OCI-M1 (cell line): ENCODE results near the gene TBL1X.
A peak's percentile ranks its signal among the peaks of the same experiment; 100 is the strongest.
"Not testable (repeated sequence)": the region's sequence is repeated elsewhere in the genome, so short reads cannot be mapped to it uniquely, and the experiment has no call there.

Experiments
- DNase-seq: peaks from one replicate; lab custom pipeline; 2025; lab: John Stamatoyannopoulos, UW

Gene TBL1X

DNA sequence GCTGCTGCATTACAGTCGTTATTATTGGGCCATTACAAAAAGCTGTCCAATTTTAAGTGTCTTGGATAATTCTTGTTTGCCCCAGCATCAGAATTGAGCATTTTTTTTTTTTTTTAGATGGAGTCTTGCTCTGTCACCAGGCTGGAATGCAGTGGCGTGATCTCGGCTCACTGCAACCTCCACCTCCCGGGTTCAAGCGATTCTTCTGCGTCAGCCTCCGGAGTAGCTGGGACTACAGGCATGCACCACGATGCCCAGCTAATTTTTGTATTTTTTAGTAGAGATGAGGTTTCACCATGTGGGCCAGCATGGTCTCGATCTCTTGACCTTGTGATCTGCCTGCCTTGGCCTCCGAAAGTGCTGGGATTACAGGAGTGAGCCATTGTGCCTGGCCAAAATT, 71.3 kb downstream of the TBL1X start:
- DNase-seq, result not testable (repeated sequence)

DNA sequence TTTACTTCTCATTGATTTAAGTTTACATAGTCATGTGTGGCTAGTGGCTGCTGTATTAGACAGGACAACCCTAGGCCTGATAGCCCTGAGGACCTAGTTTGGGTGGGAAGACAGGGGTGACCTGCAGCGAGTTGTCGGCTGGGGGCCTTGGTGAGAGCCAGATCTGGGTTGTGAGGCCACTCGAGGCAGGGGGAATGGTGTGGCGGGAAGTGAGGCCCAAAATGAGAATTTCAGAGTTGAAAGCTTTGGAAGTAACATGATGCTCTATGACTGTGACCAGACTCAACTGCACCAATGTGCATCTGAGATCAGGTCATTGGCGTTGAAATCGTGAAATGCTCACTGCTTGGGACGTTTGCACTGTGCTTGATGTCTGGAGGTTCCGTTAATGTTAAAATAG, 72.9 kb downstream of the TBL1X start:
- DNase-seq, result no peak

GRCh38 chrX:9538544-9539045, 73.7 kb downstream of the TBL1X start:
- no peak for DNase-seq

- no peak for DNase-seq
Measured at GRCh38 chrX:9539605-9540387, 74.9 kb downstream of the TBL1X start.

- no peak for DNase-seq
Measured at GRCh38 chrX:9542106-9542760, 77.4 kb downstream of the TBL1X start.

DNA sequence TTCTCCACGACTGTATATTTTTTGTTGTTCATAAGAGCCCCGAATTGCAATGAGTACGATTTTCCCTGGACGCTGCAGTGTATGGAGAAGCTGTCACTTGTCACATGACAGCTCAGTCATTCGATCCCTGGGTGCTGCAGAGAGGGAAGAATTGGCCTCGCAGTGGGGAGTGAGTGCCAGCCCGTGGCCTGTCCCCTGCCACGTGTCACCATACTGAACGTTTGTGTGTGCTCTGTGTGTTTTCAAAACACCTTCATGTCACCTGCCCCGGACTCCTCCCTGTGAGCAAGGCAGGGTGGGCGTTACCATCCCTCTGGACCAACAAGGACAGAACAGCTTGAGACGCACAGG, 77.9 kb downstream of the TBL1X start:
- no peak for DNase-seq

DNA sequence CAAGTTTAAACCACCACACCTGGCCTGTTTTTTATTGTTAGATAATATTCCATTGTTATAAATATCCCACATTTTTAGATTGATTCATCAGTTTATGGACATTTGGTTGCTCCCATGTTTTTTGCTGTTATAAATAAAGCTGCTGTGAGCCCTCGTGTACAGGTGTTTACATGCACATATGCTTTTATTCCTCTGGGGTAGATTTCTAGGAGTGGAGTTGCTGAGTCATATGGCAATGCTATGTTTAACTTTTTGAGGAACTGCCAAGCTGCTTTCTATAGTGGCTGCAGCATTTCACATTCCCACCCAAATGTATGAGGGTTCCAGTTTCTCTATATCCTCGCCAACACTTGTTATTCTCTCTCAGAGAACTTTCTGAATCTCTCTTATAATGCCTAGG, 90.5 kb downstream of the TBL1X start:
- peak; percentile 60 for DNase-seq

DNA sequence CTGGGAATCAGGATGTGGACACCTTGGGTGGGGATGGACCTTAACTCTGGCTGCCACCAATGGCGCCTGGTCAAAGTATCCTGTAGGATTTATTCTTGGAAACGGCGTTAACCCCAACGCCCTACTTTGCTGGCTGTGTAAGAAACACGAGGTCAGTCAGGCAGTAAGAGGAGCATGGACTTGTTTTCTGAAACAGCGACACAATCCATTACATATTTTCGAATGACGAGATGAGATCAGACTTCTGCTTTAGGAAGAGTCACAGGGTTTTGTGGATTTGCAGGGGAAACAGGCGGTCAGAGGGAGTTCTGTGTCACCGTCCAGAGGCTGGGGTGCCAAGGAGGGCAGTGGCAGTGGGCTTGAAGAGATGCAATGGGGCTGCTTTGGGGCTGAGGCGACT, 92.2 kb downstream of the TBL1X start:
- DNase-seq, result no peak

GRCh38 chrX:9557521-9557920, 92.7 kb downstream of the TBL1X start:
- no peak for DNase-seq

DNA sequence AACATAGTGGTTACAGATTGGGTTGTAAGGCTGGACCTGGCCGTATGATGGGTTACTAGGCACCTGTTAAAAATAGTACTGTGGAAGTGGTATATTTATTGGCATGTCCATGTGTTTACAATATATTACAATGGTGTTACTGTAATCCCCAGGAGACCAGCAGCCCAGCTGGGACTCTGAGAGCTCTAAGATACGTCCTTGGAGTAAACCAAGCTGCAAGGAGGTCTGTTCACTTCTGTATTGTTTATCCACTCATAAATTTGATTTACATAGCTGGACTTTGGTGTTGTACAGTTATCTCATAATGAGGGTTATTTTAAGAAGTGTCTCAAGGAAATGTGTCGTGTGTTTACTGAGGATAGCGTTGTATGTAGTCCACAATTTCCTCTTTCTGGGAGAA, 93.8 kb downstream of the TBL1X start:
- peak; percentile 7 for DNase-seq

DNA sequence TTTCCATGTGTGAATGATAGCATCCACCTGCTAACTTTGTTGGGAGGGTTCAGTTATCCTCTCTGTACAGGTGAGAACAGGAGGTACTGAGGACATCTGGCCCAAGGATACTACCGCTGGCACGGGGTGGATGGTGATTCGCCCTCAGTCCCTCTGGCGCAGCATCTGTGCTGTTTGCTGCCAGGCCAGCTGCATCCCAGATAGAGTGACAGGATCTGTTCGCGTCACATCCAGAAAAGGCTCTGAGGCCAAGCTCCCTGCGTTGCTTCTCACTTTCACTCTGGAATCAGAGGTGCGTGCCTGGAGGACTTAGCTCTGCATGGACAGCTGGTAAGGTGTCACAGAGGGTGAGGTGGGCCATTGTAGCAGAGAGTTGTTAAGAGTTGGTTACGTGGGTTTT, 95.4 kb downstream of the TBL1X start:
- DNase-seq, result no peak

DNA sequence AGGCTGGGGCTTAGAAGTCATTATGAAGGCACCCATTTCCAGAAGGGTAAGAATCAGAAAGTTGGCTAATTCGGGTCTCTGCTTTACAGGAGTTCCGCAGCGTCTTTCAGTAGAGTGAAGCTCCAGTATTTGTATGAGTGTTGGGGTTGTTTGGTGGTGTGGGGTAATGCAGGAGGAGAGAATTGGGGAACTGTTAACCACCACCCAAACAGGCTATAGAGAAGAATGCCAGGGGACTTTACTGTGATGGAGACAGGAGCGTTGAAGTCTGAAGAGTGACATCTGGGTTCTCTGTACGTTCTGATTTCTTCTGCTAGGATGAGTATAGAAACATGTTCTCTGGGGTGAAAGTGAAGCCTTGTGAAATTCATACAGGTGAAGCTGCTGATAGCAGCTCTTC, 96.3 kb downstream of the TBL1X start:
- DNase-seq, result no peak

DNA sequence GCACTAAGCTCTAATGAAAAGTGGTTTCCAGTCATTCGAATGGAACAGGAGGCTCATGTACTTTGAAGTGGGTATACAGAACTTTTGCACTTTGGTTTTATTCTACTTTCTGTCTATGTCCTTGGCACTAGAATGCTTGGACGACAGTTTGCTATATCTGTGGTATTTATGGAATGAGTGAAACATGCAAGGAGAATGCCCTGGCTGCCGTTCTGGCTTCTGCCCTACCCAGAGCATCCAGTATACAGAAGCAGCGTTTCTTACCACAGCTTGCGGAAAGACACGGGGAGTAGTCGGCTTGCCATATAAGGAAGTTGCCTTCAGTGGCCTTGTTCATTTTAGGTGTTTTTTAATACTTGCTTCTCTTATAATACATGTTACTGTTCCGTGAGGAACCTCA, 98.0 kb downstream of the TBL1X start:
- no peak for DNase-seq

- DNase-seq, result no peak
Measured at GRCh38 chrX:9566150-9566621, 101.3 kb downstream of the TBL1X start.

- DNase-seq, result no peak
Measured at GRCh38 chrX:9569876-9570301, 105.0 kb downstream of the TBL1X start.

DNA sequence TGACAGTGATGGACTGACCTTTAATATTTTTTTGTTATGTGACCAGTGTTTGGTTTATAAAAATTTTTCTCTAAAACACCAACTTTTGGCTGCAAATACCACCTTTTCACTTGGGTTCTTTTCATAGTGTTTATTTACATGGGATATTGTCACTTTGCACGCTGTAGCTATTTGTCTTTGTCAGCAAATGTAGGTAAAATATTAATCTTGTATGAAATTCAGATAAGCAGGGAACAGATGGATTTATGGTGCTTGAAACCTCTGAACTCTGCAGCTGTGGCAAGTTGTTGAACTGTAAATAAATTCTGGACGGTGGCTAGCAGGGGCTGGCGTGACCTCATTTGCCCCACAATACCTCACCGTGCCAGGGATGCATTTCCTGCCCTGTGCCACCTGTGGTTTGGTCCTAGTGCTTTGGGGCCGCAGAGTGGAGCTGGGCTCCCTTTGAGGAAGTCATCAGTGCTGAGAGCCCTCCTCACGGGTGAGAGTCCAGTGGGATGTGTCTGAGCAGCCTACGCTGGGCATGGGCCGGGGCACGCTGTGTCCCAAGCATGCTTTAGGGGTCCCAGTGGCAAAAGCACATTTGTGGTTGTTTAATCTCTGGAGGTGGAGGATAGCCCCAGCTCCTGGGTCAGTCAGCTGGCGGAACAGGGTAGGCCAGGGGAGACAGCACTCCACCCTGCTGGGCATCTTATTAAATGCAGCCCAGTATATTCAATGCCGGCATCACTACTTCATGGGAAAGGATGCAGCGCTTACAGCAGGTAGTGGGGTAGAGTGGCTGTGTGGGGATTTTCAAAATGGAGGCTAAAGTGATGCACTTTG, 108.6 kb downstream of the TBL1X start:
- DNase-seq, result no peak

GRCh38 chrX:9576059-9576458, 111.2 kb downstream of the TBL1X start:
- DNase-seq, result no peak

GRCh38 chrX:9577555-9577954, 112.7 kb downstream of the TBL1X start:
- no peak for DNase-seq

- DNase-seq, result no peak
Measured at GRCh38 chrX:9578083-9578779, 113.4 kb downstream of the TBL1X start.

DNA sequence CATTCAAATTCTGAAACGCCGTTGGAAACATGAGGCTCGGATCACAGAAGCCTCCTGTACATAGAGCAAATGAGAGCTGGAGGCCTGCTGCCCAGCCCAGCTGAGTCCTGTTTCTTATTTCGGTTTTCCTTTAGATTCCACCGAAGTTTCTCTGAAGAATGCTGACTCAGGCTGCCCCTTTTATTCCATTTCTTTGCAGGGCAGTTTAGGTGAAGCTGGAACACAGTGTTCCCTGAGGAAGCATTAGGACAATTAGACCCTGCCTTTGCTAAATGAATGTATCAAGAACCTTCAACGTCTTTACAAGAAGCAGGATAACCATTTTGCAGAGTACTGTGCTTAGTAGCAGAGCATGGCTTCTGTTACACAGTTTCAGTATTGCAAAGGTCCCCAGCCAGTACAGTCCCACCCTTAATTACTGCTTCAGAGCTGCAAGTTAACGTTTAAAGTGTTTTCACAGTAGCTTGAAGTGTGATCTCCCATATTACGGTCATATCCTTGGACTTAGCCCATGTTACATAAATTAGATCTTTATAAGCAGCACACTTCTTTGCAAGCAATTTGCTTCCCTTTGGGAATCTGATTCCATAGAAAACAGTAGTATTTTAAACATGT, 117.0 kb downstream of the TBL1X start:
- no peak for DNase-seq

DNA sequence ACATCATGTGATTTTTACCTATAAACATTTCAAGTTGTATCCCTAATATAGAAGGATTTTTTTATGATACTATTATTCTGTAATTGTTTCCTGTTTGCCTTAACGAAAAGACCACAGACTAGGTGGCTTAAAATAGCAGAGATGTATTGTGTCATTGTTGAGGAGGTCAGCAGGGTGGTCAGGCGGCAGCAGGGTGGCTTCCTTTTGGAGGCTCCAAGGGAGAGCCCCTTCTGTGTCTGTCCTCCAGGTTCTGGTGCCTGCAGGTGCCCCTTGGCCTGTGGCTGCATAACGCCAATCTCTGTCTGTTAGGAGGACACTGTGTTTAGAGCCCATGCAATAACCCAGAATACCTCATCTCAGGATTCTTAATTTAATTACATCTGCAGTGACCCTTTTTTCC, 118.1 kb downstream of the TBL1X start:
- DNase-seq, result no peak

DNA sequence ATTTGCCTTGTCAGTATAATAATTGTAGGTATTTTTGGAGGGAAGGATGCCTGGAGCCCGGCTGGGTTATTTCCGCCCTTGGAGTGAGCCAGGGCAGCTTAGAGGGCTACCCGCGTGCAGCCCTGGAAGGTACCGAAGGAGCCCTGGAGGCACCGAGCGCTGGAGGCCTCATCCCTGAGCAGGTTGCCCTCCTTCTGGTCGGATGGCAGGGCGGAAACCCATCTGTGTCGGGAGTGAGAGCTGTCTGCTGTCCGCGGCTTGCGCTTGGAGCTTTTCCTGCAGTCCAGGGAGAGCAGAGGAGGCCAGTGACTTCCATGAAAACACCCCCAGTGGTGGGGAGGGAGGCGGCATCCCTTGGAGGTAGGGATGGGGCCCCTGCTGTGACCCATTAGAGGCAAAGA, 122.1 kb downstream of the TBL1X start:
- no peak for DNase-seq
